Measurements from ENCODE around the gene VWA5A.

GRCh38 chr11:124194293-124195188 lies 79.3 kb downstream of the VWA5A start:
- TF ChIP-seq CTCF (IDR thresholded peaks at IDR 0.05; ENCODE audit: low read length) (no peak), EZH2 (IDR thresholded peaks at IDR 0.05; ENCODE audit: borderline replicate concordance, low read length) (no peak)
